ENCODE data around the gene SUSD4. TPM values are rescaled to one million over a fixed set of nuclear protein-coding genes. Genes with fewer than 3 reads are reported as not detected.
A peak's percentile ranks its signal among the peaks of the same experiment; 100 is the strongest.

The SUSD4 gene
- total and polyA plus RNA-seq, 9 of the 15 experiments (the other 6 are each of a cell fraction or from before 2014, with no cell fraction given): 0.06 to 1.7 (median 0.09) TPM; not detected in 4

DNA sequence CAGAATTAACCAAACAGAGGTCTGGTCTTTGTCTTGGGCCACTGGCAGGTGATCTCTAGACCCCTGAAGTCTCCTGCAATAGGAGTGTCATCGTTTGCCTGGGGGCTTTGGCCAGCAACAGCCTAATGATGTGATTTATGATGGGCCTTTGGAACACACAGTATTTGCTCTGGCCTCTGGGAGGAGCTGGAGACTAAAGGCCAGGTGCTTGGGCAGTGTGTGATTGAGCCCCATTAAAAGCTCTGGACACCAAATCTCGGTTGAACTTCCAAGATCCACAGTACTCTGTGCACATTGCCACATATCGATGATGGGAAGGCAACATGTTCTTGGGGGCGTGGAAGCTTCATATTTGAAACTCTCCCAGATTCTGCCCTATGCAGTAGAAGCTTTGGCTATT is 188.9 kb downstream of the SUSD4 start (continued):
- TF ChIP-seq, protein P1, sequence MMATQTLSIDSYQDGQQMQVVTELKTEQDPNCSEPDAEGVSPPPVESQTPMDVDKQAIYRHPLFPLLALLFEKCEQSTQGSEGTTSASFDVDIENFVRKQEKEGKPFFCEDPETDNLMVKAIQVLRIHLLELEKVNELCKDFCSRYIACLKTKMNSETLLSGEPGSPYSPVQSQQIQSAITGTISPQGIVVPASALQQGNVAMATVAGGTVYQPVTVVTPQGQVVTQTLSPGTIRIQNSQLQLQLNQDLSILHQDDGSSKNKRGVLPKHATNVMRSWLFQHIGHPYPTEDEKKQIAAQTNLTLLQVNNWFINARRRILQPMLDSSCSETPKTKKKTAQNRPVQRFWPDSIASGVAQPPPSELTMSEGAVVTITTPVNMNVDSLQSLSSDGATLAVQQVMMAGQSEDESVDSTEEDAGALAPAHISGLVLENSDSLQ (IDR thresholded peaks at IDR 0.05): peak; percentile 85
- TF ChIP-seq MBD2 (IDR thresholded peaks at IDR 0.05; ENCODE audit: borderline replicate concordance, low read depth): no peak
- TF ChIP-seq REST (IDR thresholded peaks at IDR 0.05; ENCODE audit: borderline replicate concordance): peak; percentile 69; the same call in 1 of the 2 replicates
- TF ChIP-seq REST (CRISPR knock-in tag; IDR thresholded peaks at IDR 0.05; ENCODE audit: low read depth): no peak
- TF ChIP-seq MEIS2 (IDR thresholded peaks at IDR 0.05; ENCODE audit: partially characterized antibody): peak; percentile 93
- TF ChIP-seq ARID2 (IDR thresholded peaks at IDR 0.05): 0 out of 2 replicates have a peak, but pooled peaks have one; percentile 47
- TF ChIP-seq MAZ (CRISPR knock-in tag; conservative IDR thresholded peaks at IDR 0.05 in 1 of 2, IDR thresholded peaks at IDR 0.05 in 1 of 2): peak in 1 of 2 experiments; percentile 18; a peak in 1 of 4 replicates
- TF ChIP-seq RFX7 (CRISPR knock-in tag; IDR thresholded peaks at IDR 0.05): no peak
- TF ChIP-seq MYC (IDR thresholded peaks at IDR 0.05; ENCODE audit: low read depth, low read length): 0 out of 2 replicates have a peak, but pooled peaks have one; percentile 25
- TF ChIP-seq MYC (CRISPR knock-in tag; IDR thresholded peaks at IDR 0.05; ENCODE audit: borderline replicate concordance, low read depth): no peak
- no peak for TF ChIP-seq NELFE (IDR thresholded peaks at IDR 0.05; ENCODE audit: insufficient read depth, insufficient read length)
- peak; percentile 86 for TF ChIP-seq NFIC (IDR thresholded peaks at IDR 0.05)
- peak; percentile 84 for TF ChIP-seq DEAF1 (CRISPR knock-in tag; IDR thresholded peaks at IDR 0.05)
- TF ChIP-seq ZBED1 (IDR thresholded peaks at IDR 0.05): no peak
- peak; percentile 38; the same call in 1 of the 2 replicates for TF ChIP-seq SMC3 (conservative IDR thresholded peaks at IDR 0.05; ENCODE audit: insufficient read depth, low read depth, low read length)
- no peak for TF ChIP-seq FOXA1 (IDR thresholded peaks at IDR 0.05; ENCODE audit: borderline replicate concordance)

Measured in K562 (cell line).